A549 treated with dexamethasone at 1 μM for 4 hours (cell line): ENCODE results near the gene SMARCC2. TPM values are rescaled to one million over a fixed set of nuclear protein-coding genes. Genes with fewer than 3 reads are reported as not detected.

Source experiments
- total RNA-seq: library from RNA; stranded (reverse); fragments of 200-300 nt; extraction: Qiagen RNA extraction; gene quantifications from 5 replicates; pipeline ENCODE4 v1.2.3, GENCODE V29; 2022

SMARCC2 gene
- 22.5 to 42.3 TPM (median 39.4 TPM) in 5 replicates for total RNA-seq

DNA sequence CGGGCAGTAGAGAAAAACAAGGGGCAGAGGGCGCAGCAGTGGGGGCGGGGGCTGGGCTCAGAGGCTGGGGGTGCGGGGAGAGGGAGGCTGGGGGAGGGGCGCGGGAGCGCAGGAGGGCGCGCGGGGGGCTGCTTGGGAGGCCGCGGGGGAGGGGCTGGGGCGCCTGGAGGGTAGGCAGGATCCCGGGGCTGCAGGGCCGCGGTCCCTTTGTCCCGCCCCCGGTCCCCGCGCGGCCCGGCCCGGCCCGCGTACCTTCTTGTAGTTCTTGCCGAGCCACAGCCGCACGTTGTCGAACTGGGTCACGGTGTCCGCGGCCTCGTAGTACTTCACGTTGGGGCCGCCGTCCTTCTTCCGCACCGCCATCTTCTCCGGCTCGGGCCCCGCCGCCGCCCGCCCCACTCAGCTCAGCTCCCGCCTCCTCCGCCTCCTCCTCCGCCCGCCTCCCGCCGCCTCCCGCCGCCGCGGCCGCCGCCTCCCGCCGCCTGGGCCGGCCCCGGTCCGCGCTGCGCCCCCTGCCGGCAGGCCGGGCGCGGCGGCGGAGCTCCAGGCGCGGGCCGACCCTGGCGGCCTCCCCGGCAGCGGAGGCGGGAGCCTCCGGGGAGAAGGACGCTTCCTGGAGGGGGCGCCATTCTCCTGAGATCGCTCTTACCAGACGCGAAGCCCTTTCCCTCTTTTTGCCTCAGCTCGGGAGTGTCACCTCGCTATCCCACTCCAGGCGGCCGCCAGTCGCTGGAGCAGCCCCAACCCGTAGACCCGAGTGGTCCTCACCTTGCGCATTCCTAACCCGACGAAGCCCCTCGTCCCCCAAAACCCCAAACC is at the start of gene SMARCC2:
Gene SMARCC2 (minus strand): TSS at position 385 of the 819 bp plus-strand sequence. CDS start 22 bp downstream, at position 363.

DNA sequence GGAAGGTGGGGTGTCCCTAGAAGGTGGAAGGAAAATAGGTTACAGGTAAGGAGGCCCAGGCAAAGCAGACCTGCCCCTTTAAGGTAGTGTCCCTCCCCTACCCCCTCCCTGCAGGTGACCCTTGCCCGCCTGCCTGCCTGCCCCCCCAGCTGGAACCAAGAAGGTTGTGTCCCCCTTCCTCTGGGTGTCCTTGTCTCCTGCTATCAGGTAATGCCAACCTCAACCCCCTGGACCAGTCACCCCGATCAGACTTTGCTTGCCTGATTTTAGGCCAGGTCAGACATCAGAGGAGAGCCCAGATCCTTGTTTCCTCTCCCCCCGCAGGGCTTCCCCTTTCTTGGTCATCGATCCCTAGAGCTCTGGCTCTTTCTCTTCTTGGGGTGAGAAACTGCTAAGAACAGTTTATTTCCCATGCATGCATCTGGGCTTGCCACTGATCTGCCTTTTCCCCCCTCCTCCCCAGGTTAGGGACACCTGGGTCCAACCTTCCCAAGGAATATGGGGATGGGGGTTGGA is 40.7 kb upstream of the SMARCC2 start, which contains the start of gene SLC39A5:
Gene SLC39A5 (plus strand): TSS at position 136 of the 516 bp plus-strand sequence. CDS start 1,224 bp downstream, outside the sequence.

DNA sequence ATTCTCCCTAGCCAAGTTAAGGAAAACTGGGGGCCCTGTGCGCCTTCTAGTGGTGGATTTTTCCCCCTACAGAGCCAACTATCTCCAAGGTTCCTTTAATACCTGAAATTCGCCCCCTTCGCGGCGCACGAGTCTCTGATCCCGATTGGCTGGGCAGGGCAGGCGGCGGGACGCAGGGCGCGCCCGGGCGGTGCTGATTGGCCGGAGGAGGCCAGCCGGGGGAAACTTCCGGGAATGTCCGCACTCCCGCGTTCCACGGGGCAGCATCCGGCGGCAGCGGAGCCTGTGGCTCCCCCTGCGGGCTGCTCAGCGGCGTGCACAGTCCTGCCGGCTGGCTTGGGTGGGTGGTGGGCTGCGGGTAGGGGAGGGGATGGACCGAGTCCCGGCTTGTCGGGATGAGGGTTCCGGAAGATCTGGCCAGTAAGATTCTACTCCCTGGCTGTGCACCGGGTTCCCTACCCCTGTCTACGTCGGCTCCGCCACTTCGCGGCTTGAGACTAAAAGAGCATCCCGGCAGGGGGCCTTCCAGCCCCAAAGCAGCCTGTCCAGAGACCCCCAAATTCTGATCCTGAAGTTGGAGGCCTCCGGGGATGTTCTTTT is 34.9 kb upstream of the SMARCC2 start, which contains the start of gene NABP2:
Gene NABP2 (plus strand): TSS at position 241 of the 600 bp plus-strand sequence. CDS start 515 bp downstream, outside the sequence.

DNA sequence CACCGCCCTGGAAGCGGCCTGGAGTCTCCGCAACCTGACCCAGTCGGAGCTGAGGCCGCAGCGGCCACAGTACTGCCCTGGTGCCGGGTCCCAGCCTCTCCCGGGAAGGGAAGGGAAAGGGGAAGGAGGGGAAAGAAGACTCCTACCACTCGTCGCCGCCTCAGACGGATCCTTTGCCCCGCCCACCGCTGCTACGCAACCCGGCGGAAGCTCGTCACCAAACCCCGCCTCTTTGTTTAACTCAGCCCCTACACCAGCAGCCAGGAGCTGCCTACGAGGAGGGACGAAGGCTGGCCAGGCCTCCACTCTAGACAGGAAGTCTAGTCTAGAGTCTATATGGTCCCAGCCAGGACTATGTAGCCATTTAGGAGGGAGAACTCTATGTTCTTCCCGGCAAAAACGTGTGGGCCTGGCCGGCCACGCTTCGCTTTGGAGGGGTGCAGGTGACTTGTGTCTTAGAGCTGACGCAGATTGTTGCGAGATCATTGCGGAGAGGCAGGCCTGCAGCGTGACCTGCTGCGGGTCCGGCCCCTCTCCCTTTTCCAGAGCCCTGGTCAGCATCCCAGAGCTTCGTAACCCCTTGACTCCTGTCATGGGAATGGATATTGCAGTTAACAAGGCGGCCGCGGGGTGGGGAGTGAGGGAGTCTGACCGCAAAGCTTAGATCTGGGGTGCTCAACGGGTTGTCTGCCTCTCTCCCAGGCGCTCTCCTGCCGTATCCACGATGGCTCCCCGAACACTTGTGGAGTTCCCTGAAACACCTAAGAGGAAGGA is 32.7 kb upstream of the SMARCC2 start, which contains the start of gene RNF41:
Gene RNF41 (minus strand): TSS at position 166 of the 774 bp plus-strand sequence. CDS start 7,875 bp downstream, outside the sequence.

DNA sequence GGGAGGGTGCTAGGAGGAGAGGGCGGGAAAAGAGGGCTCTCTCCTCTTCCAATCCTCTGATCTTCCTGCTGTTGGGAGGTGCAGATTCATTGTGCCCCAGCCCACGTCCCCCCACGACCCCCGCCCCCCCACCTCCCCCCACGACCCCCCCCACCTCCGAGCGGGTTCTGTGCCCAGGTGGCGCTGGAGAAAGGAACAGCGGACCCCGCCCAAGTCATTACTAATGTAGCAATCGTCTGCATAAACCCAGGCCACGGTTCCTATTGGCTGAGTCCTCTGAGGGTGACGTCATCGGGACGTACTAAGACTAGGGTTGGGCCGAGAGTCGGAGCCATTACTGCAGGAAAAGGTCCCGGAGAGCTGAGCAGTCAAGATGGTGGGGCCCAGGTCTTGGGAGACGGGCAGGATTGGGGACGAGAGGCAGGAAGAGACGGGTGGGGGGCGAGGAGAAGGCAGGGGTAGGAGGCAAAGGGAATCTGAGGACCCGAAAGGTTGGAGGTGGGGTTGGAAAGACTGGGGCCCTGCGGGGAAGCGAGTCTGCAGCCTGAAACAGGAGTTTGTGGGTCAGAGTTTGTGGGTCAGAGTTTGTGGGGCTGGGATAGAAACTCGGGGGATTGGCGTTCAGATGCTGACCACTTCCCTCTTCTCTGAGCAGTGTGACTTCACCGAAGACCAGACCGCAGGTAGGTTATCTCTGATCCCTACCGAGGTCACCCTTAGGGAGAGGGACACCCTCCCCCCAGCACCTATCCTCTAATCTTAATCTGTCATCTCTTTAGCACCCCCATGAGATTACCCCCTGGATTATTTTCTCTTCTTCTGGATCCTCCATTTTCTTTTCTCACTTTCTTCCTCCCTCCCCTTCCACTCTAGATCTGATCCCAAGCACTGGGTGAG is 31.0 kb downstream of the SMARCC2 start, which contains the start of gene MYL6:
Gene MYL6 (plus strand): TSS at position 331 of the 897 bp plus-strand sequence. CDS start 43 bp downstream, at position 374.

DNA sequence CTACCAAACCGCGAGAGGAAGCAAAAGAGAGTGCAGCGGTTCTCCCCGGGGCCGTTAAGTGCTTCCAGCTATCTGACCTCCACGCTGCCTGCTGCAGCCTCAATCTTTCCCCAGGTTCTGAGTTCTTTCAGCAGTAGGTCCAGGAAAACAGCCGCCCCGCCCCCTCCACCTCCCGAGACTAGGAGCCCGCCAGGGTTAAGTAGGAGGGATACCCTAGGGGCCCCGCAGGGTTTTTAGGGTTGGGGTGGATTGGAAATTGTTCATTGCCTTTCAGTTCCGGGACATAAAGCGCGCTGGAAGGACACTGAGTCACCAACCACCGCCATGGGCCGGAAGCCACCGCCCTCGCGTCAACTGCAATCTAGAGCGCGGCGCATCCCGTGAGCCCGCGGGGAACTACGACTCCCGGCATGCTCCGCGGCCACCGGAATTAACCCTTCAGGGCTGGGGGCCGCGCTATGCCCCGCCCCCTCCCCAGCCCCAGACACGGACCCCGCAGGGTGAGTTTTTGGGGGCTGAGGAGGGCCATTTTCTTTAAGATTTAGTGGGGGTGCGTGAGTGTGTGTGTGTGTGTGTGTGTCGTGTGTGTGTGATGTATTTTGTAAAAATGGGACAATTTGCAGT is 37.0 kb downstream of the SMARCC2 start, which contains the start of gene MYL6B:
Gene MYL6B (plus strand): TSS at position 456 of the 624 bp plus-strand sequence. CDS start 1,332 bp downstream, outside the sequence.

DNA sequence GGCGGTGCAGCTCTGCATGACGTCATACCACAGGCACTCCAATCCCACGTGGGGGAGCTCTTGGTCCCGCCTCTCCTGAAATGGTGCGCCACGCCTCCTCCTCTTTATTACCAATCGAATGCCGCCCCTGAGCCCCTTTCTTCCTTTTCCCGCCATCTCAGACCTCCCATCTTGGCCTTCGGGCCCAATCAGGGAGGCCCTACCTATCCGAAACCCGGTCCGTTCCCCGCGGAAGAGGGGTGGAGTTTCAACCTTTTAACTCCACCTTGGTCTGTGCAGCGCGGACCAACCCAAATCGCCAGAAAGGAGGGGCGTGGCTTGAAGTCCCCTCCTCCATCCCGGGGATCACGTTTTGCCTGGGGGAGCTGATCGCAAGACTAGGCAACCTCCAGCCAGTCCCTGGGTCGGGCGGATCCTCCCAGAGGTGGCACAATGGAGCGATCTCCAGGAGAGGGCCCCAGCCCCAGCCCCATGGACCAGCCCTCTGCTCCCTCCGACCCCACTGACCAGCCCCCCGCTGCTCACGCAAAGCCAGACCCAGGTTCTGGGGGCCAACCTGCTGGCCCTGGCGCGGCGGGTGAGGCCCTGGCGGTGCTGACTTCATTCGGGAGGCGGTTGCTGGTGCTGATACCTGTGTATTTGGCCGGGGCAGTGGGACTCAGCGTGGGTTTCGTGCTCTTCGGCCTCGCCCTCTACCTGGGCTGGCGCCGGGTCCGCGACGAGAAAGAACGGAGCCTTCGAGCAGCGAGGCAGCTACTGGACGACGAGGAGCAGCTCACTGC is 61.2 kb downstream of the SMARCC2 start, which contains the start of gene ESYT1:
Gene ESYT1 (plus strand): TSS at position 380 of the 782 bp plus-strand sequence. CDS start 53 bp downstream, at position 433.

DNA sequence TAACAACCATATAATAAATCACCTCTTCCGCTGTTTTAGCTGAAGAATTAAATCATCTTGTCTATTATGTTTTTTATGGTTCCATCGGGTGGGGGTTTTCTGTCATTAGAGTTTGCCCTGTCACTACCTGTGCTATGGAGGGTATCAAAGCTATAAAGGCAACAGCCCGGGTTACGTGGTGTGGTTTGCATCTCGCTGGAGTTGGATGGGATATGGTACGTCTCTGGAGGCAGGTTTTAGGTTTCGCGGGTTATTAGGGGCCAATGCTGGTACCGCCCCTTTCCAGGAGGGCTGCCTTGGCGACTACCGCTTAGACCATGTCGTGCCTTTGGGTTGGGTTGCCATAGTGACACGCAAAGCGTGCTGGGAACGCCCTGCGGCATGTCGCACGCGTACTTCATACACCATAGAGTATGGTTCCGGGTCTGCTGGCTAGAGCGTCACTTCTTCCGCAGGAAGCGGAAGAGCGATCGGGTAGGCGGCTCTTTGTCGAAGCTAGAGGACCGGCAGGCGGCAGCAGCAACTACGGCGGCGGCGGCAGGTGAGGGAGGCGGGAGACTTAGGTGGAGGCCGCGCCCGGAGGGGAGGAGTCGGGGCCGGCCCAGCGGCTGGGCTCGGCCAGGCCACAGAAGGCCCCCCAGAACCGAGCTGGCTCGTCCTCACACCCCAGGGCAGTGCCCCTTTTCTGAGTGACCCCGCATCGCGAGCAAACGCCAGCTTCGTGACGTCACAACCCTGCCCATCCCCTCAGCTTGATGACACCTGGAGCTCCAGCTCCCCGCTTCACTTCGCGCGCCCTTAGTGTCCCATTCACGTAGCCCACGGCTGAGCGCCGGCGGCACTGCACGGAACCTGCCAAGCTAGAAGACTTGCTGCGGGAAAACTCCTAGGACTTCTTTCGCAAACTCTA is 71.2 kb downstream of the SMARCC2 start, which contains the start of gene ZC3H10:
Gene ZC3H10 (plus strand): TSS at position 489 of the 910 bp plus-strand sequence. CDS start 2,297 bp downstream, outside the sequence.

DNA sequence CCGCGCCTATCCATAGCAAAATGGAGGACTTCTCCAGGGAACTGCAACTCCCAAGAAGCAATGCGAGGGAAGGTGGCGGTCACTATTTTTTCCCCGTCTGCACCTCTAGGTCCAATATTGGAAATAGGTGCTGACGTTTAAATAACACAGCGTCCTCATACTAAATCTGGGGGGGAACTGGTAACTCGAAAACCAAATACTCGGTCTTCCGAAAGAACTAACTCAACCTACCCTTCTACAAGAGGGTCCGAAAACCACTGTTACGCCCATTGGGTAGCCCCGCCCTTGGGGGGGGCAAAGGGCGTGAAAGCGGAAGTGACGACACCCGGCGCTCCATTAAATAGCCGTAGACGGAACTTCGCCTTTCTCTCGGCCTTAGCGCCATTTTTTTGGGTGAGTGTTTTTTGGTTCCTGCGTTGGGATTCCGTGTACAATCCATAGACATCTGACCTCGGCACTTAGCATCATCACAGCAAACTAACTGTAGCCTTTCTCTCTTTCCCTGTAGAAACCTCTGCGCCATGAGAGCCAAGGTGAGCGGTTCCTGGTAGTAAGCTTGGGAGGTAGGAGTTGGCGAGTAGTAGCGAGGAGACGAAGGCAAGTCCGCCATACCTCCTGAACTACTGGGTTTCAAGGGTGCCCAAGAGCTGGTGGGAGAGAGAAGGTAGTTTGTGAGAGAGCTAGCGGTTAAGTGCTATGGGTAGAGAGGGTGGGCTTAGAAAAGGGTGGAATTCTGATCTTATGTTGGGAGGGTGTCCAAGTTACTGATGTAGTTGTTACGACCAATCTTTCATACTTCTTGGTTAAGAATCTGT is 72.8 kb downstream of the SMARCC2 start, which contains the start of gene RPL41:
Gene RPL41 (plus strand): TSS at position 367 of the 815 bp plus-strand sequence.

Other genes starting within 250 kb of the SMARCC2 start
- gene PMEL, start 223.4 kb downstream of the SMARCC2 start, total RNA-seq: 0.53 to 1.1 TPM (median 0.67 TPM) in 5 replicates
- 47.2 to 60.1 TPM (median 52.4 TPM) in 5 replicates for gene CDK2, start 222.7 kb downstream of the SMARCC2 start, total RNA-seq
- gene RAB5B, start 215.4 kb downstream of the SMARCC2 start, total RNA-seq: 28.1 to 38.0 TPM (median 35.9 TPM) in 5 replicates
- gene SUOX, start 192.2 kb downstream of the SMARCC2 start, total RNA-seq: 7.2 to 9.5 TPM (median 8.0 TPM) in 5 replicates
- 2.3 to 2.9 TPM (median 2.8 TPM) in 5 replicates for gene IKZF4, start 168.4 kb downstream of the SMARCC2 start, total RNA-seq
- gene RPS26, start 147.6 kb downstream of the SMARCC2 start, total RNA-seq: 569 to 686 TPM (median 600 TPM) in 5 replicates
- 1.1 to 1.7 TPM (median 1.3 TPM) in 5 replicates for gene ERBB3, start 109.3 kb downstream of the SMARCC2 start, total RNA-seq
- gene PA2G4, start 84.9 kb downstream of the SMARCC2 start, total RNA-seq: 310 to 332 TPM (median 329 TPM) in 5 replicates
- gene RPL41, start 72.8 kb downstream of the SMARCC2 start, total RNA-seq: 5,372 to 6,304 TPM (median 5,793 TPM) in 5 replicates
- 2.5 to 3.5 TPM (median 3.1 TPM) in 5 replicates for gene ZC3H10, start 71.2 kb downstream of the SMARCC2 start, total RNA-seq
- gene ESYT1, start 61.2 kb downstream of the SMARCC2 start, total RNA-seq: 56.5 to 75.8 TPM (median 72.7 TPM) in 5 replicates
- 68.1 to 83.2 TPM (median 73.8 TPM) in 5 replicates for gene MYL6B, start 36.9 kb downstream of the SMARCC2 start, total RNA-seq
- 2,040 to 3,443 TPM (median 2,154 TPM) in 5 replicates for gene MYL6, start 31.1 kb downstream of the SMARCC2 start, total RNA-seq
- gene RNF41, start 32.4 kb upstream of the SMARCC2 start, total RNA-seq: 21.6 to 27.4 TPM (median 26.5 TPM) in 5 replicates
- 54.2 to 64.3 TPM (median 59.9 TPM) in 5 replicates for gene NABP2, start 34.9 kb upstream of the SMARCC2 start, total RNA-seq
- 0.09 TPM in 1 of 5 replicates, not detected in the others for gene SLC39A5, start 40.6 kb upstream of the SMARCC2 start, total RNA-seq
- 29.4 to 50.6 TPM (median 47.0 TPM) in 5 replicates for gene ANKRD52, start 68.9 kb upstream of the SMARCC2 start, total RNA-seq
- 12.6 to 15.7 TPM (median 15.3 TPM) in 5 replicates for gene COQ10A, start 77.5 kb upstream of the SMARCC2 start, total RNA-seq
- gene CS, start 110.8 kb upstream of the SMARCC2 start, total RNA-seq: 165 to 177 TPM (median 167 TPM) in 5 replicates
- gene CNPY2, start 126.5 kb upstream of the SMARCC2 start, total RNA-seq: 120 to 144 TPM (median 126 TPM) in 5 replicates
- 11.3 to 14.3 TPM (median 14.2 TPM) in 5 replicates for gene PAN2, start 144.5 kb upstream of the SMARCC2 start, total RNA-seq
- gene IL23A, start 149.4 kb upstream of the SMARCC2 start, total RNA-seq: 0.17 to 0.49 TPM (median 0.32 TPM) in 4 of 5 replicates, not detected in the other
- 7.6 to 13.7 TPM (median 11.1 TPM) in 5 replicates for gene STAT2, start 170.6 kb upstream of the SMARCC2 start, total RNA-seq
- not detected in 5 replicates for gene APOF, start 173.4 kb upstream of the SMARCC2 start, total RNA-seq